ENCODE results near the gene CLHC1. TPM values are rescaled to one million over a fixed set of nuclear protein-coding genes. Genes with fewer than 3 reads are reported as not detected.

The CLHC1 gene
- total RNA-seq, 1 donor from 2014 or later = 7.3 TPM

DNA sequence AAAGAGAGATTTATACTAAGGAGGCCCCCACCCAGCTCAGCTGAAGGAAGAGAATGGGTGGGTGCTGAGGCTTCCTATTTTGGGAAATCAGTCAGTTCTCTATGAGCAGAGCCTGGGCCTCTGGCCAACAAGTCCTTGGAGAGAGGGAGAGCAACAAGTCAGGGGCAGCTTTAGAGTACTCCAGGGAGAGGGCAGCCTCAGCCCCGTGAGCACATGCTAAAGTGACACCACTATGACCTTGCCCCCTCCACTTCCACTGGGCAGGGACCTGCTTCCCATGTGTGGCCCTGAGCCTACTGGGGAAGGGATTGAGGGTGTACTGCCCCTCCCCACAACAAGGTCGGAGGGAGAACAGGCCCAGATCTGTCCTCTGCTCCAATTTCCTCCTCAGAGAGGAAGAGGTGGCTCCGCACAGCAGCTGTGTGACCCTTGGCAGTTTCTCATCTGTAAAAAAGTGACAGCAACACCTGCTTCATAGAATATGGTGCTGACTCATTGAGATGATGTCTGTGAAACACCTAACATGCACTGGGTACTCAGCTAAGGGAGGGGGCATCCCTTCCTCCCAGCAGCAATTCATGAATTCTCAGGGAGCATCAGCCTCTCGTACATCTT lies 72.9 kb downstream of the CLHC1 start:
- Mint-ChIP-seq H3K36me3 (ENCODE audit: low read depth) (no peaks in the 10 kb centered on the region), H3K4me3 (no peak overlapping the region), H3K27ac (no peak overlapping the region), H3K4me1 (peaks cover 6% of the 10 kb centered on the region), H3K27me3 (peaks cover 3% of the 10 kb centered on the region), H3K9me3 (no peaks in the 10 kb centered on the region)
- no peak for DNase-seq
- intact Hi-C loops (cut with micrococcal nuclease) = no loop called here

DNA sequence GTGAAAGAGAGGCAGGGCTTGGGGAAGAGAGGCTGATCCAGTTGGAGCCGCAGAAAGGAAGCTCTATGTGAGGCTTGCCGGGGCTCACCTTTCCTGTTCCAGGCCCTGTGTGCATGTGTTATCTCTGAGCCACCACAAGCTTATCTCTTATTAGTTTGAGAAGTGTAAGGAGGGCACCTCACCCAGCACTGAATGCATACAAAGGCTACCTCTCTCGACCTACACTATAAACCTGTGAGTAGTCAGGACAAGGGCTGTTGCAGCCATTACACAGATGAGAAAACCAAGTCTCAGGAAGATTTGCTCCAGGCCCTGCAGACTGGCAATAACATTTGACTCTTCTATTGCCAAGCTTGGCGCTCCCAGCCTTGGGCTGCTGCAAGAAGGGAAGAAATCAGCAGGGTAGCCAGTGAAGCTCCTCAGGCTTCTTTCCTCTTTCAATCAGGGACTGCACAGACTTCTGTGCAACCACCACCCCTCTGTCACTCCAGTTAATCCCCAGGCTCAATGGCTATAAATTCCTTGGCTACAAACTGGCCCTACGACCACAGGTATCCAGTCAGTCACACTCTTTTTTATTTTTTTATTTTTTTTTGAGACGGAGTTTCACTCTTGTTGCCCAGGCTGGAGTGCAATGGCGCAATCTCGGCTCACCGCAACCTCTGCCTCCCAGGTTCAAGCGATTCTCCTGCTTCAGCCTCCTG lies 73.8 kb downstream of the CLHC1 start:
- peaks cover 6% of the 10 kb centered on the region for H3K4me1 Mint-ChIP-seq
- intact Hi-C loops (cut with micrococcal nuclease) = no loop called here
- H3K27ac Mint-ChIP-seq = no peak overlapping the region
- no peak overlapping the region for H3K4me3 Mint-ChIP-seq
- H3K36me3 Mint-ChIP-seq (ENCODE audit: low read depth) = no peaks in the 10 kb centered on the region
- peaks cover 3% of the 10 kb centered on the region for H3K27me3 Mint-ChIP-seq
- H3K9me3 Mint-ChIP-seq = no peaks in the 10 kb centered on the region
- DNase-seq = no peak

DNA sequence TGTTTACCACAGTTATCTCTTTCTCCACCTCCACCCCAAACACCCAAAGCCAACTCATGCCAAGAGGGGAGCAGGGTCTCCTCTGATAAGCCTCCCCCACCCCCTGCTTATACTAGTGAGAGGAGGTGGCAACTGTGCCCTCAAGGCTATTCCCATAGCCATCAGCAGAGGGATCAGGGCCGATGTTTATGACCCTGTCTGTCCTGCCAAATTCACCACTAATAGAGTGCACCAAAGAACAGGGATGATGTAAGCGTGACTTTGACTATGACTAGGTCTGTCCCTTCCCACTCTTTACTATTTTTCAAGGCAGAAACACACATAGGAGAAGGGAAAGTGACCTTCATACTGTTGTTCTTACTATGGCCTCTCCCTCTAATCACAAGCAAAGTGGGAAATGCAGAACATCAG lies 74.6 kb downstream of the CLHC1 start:
- H3K4me1 Mint-ChIP-seq = peaks cover 6% of the 10 kb centered on the region
- no peak overlapping the region for H3K27ac Mint-ChIP-seq
- DNase-seq = no peak
- H3K9me3 Mint-ChIP-seq = no peaks in the 10 kb centered on the region
- intact Hi-C loops (cut with micrococcal nuclease) = no loop called here
- no peaks in the 10 kb centered on the region for H3K36me3 Mint-ChIP-seq (ENCODE audit: low read depth)
- peaks cover 3% of the 10 kb centered on the region for H3K27me3 Mint-ChIP-seq
- no peak overlapping the region for H3K4me3 Mint-ChIP-seq

DNA sequence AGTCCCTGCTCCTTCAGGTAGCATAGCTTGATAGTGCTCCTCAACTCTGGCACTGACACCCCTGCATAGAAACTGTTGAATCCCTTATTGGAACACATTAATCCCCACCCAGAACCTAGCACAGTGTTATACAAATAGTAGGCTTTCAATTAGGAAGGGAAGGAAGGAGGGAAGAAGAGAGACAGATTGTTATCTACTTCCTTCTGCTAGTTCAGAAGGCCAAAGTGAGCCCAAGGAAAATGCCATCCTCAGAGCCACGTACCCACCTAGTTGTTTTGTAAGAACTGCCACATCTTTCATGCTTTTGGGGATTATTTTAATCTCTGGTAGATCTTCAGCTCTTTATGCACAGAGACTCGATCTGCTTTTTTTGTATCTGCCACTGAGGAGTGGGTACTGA lies 75.1 kb downstream of the CLHC1 start:
- H3K36me3 Mint-ChIP-seq (ENCODE audit: low read depth) = no peaks in the 10 kb centered on the region
- intact Hi-C loops (cut with micrococcal nuclease) = no loop called here
- H3K27me3 Mint-ChIP-seq = peaks cover 3% of the 10 kb centered on the region
- no peak overlapping the region for H3K4me3 Mint-ChIP-seq
- H3K27ac Mint-ChIP-seq = no peak overlapping the region
- H3K4me1 Mint-ChIP-seq = peaks cover 6% of the 10 kb centered on the region
- DNase-seq = no peak
- H3K9me3 Mint-ChIP-seq = no peaks in the 10 kb centered on the region

DNA sequence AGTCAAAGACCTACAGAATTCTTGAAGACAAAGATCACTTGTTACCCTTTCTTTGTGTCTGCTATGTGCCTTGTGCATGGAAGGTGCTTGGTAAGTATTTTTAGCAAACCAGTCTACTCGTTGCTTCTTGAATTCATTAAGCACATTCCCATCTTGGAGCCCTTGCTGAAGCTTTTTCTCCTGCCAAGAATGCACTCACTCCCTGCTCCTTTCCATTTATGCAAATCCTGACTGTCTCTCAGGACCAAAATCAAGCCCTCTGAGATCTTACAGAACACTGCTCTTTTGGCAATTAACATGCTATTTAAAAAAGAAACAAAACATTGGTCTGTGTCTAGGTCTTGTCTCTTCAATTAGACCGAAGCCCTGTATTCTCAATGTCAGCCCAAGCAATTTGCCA lies 75.8 kb downstream of the CLHC1 start:
- no peak overlapping the region for H3K27ac Mint-ChIP-seq
- no peak overlapping the region for H3K4me3 Mint-ChIP-seq
- no peaks in the 10 kb centered on the region for H3K36me3 Mint-ChIP-seq (ENCODE audit: low read depth)
- peaks cover 6% of the 10 kb centered on the region for H3K4me1 Mint-ChIP-seq
- H3K27me3 Mint-ChIP-seq = peaks cover 3% of the 10 kb centered on the region
- no peaks in the 10 kb centered on the region for H3K9me3 Mint-ChIP-seq
- DNase-seq = no peak
- intact Hi-C loops (cut with micrococcal nuclease) = no loop called here

DNA sequence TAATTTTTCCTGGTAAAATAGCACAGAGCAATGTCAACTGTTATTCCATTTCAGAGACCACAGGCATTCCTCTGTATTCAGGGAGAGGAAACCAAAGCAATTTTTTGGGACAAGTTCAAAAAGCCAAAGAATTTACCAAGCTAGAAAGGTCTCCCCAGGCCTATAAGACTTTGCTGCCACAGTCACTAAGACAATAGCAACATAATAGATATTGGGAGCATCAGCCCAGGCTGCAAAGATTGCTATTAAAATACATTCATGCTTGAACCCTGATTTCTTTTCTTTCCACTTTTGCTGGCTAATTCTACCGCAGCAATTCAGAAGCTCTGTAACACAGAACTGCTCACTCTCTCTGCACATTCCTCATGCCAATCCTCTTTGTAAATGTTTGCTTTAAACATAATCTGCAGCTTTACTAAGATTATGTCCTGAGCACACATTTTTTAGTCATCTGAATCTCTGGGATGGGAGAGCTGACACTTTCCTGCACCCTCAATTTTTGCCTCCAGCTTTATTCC lies 76.3 kb downstream of the CLHC1 start:
- intact Hi-C loops (cut with micrococcal nuclease) = no loop called here
- no peaks in the 10 kb centered on the region for H3K36me3 Mint-ChIP-seq (ENCODE audit: low read depth)
- peaks cover 6% of the 10 kb centered on the region for H3K4me1 Mint-ChIP-seq
- no peak for DNase-seq
- no peak overlapping the region for H3K27ac Mint-ChIP-seq
- H3K27me3 Mint-ChIP-seq = peaks cover 3% of the 10 kb centered on the region
- H3K4me3 Mint-ChIP-seq = no peak overlapping the region
- no peaks in the 10 kb centered on the region for H3K9me3 Mint-ChIP-seq

DNA sequence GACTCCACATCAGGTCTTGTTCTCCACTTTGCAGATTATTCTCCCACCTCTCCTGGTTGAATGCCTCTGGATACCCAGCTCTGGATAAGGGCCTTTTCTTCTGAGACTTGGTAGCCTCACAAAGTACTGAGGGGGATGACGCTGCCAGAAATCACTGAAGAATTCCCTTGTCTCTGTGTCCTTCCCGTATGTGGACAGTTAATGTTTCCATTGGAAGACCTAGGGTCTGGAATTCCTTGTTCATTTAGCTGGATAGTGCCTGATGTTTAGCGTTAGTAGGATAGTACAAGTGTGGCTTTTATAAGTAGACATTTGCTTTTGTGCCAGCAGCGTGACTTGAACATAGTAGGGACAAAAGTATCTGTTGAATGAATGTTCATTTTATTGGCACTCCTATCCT lies 76.9 kb downstream of the CLHC1 start:
- Mint-ChIP-seq H3K36me3 (ENCODE audit: low read depth) (no peaks in the 10 kb centered on the region), H3K4me3 (no peak overlapping the region), H3K4me1 (peaks cover 6% of the 10 kb centered on the region), H3K27ac (no peak overlapping the region), H3K27me3 (peaks cover 3% of the 10 kb centered on the region), H3K9me3 (no peaks in the 10 kb centered on the region)
- intact Hi-C loops (cut with micrococcal nuclease) = no loop called here
- DNase-seq = no peak

DNA sequence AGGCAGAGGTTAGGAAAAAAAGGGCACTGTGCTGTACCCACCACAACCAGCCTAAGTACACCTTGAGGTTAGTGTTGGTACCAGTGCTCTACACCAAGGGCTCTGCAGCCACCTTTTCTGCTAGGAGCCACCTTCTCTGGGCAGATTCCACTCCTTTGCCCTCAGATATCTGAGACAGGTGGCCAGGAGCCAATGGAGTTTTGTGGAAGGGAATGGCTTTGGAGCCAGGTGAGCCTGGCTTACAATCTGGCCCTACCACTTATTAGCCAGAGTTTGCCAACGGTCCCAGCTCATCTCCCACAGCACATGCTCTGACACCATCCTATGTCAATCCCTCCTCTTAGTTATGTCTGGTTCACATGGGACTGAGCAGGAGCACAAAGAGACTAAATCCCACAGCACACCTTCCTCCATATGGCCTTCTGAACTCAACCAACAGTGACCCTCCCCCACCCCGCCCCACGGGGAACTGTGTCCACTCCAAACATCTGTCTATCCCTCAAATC lies 77.5 kb downstream of the CLHC1 start:
- no peak overlapping the region for H3K4me3 Mint-ChIP-seq

DNA sequence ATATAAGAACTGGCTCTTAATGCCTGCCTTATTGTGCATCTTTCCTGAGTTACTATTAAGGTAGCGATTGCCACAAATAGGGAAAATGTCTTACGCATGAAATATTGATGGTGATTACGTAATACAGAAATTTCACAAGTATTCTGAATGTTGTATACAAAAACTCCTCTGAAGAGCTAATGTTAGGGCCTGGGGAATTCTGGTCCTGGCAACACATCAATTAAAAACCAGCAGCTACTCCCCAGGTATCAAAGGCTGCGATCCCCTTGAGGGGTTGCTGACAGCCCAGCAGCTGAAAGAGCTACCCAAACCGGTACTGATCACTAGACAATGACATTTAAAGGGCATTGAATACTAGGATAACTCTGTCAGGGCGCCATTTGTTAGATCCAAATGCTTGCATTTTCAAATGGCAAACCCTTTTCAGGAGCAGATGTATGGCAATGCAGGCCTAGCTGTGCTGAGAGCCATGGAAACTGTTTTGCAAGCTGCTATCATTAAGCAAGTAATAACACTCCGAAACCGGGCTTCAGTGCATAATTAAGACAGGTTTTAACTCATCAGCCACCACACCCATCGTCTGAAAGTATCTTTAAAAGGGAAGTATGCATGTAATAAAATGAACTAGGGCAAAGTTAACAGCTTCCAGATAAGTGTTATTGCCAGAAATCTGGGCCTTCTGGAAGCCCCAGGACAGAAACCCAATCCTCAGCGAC lies 78.4 kb downstream of the CLHC1 start:
- Mint-ChIP-seq H3K27me3 (peaks cover 3% of the 10 kb centered on the region), H3K27ac (no peak overlapping the region), H3K4me1 (peaks cover 6% of the 10 kb centered on the region), H3K36me3 (ENCODE audit: low read depth) (no peaks in the 10 kb centered on the region), H3K4me3 (no peak overlapping the region), H3K9me3 (no peaks in the 10 kb centered on the region)
- intact Hi-C loops (cut with micrococcal nuclease) = no loop called here
- no peak for DNase-seq

More for the DNA sequence above, 77.5 kb downstream of the CLHC1 start:
- Mint-ChIP-seq H3K36me3 (ENCODE audit: low read depth) (no peaks in the 10 kb centered on the region), H3K9me3 (no peaks in the 10 kb centered on the region), H3K27me3 (peaks cover 3% of the 10 kb centered on the region), H3K27ac (no peak overlapping the region), H3K4me1 (peaks cover 6% of the 10 kb centered on the region)
- no peak for DNase-seq
- intact Hi-C loops (cut with micrococcal nuclease) = no loop called here

DNA sequence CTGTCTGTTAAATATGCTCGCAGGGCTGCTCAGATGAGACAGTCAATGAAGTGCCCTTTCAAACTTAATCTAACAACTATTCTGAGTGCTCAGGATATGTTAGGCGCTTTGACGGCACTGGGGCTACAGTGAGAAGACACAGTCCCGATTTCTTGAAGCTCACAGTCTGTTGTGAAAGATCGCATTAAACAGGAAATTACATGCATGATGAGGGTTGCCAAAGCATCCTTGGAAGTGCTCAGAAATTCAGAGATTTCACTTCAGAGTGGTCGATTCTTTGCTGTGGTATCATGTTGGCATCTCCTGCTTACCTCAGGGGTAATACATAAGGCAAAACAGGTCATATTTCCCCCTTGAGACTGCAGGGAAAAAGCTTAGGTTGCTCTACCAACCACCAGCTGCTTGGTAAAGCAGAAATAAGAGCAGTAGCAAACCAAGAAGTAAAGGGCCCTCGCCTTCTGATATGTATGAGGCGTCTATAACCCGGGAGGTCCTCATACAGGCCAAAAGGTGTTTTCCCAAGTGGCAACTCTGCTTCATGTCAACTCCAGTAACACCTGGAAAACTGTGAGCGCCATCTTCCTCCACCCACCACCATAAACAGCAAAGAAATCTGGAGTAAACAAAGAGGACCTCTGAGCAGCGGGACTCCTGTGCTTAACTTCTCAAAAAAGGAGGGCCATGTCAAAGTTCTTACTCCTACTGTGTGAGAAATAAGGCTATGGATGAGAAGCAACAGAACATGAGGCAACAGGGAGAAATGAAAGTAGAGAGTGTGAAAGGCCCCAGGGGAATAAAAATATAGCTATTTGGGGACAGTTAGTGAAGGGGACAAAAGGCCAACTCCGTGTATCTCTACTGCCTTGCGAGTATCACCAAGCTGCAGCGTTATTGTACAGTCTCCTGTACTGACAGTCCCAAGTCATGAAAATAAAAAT lies 79.3 kb downstream of the CLHC1 start:
- DNase-seq = no peak
- Mint-ChIP-seq H3K27me3 (peaks cover 3% of the 10 kb centered on the region), H3K27ac (no peak overlapping the region), H3K4me1 (peaks cover 6% of the 10 kb centered on the region), H3K4me3 (no peak overlapping the region), H3K36me3 (ENCODE audit: low read depth) (no peaks in the 10 kb centered on the region), H3K9me3 (no peaks in the 10 kb centered on the region)
- intact Hi-C loops (cut with micrococcal nuclease) = no loop called here

DNA sequence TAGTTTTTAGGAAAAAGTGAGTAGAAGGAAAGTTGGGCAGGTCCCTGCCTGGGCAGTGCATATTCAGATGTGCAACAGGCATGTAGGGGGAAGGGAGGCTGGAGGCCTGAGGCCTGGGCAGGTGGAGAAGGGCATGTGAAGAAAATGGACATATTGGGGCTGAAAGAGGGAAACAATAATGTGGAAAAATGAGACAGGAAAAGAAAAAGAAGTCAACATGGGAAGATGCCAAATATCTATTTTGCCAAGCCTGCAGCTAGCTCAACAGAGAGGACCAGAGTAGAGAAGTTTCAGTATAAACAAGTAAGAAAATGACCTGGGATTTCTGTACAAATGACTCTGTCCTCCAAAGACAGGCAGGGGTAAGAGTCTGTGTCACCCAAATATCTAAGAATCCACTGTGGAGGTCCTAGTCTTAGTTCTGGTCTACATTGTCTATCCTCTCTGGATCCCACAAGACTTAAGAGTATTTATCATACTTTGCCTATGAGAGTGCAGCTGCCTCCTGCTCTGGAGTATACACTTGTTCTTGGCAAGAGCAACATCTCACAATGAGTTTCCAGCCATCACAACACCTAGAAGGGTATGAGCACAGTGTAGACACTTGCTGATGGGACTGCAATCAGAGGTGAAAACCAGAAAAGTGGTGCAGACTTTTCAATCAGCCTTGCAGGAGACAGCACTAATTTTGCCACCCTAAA lies 80.2 kb downstream of the CLHC1 start:
- no peak overlapping the region for H3K27ac Mint-ChIP-seq
- intact Hi-C loops (cut with micrococcal nuclease) = no loop called here
- no peaks in the 10 kb centered on the region for H3K36me3 Mint-ChIP-seq (ENCODE audit: low read depth)
- H3K4me3 Mint-ChIP-seq = no peak overlapping the region
- no peaks in the 10 kb centered on the region for H3K9me3 Mint-ChIP-seq
- H3K4me1 Mint-ChIP-seq = no peaks in the 10 kb centered on the region
- no peak for DNase-seq
- peaks cover 3% of the 10 kb centered on the region for H3K27me3 Mint-ChIP-seq

DNA sequence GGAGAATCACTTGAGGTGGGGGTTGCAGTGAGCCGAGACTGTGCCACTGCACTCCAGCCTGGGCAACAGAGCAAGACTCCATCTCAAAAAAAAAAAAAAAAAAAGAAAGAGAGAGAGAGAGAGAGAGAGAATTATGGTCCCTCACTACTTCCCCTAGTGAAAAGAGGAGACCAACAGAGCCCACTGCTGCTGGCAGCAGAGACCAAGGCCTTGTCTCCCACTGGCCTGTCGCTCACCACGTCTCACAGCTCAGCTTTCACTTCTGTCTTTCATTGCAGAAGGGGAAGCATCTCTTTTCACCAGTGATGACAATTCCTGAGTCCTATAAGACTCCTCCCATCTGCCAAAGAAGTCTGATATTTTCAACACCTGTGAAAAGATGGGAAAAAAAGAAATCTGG lies 81.3 kb downstream of the CLHC1 start:
- Mint-ChIP-seq H3K4me1 (no peaks in the 10 kb centered on the region), H3K9me3 (no peaks in the 10 kb centered on the region), H3K27me3 (no peaks in the 10 kb centered on the region), H3K36me3 (ENCODE audit: low read depth) (no peaks in the 10 kb centered on the region), H3K4me3 (no peak overlapping the region), H3K27ac (no peak overlapping the region)
- intact Hi-C loops (cut with micrococcal nuclease) = no loop called here
- DNase-seq = no peak

DNA sequence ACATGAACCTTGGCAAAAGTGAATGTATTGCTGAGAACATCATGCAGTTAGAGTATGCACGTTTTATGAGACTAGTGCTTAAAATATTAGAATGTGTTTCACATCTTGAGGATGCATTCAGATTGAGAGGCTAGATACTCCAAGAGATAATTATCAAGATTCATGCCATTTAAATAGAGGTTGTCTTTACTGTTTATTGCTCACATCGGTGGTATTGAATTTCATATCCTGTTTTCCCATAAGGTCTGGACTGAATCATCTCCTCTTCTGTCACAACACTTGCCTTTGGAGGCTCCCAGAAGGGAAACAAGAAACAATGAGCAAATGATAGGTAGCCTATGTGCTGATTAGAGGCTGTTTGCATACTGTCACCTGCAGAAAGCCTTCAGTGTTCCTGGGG lies 83.8 kb downstream of the CLHC1 start:
- H3K4me3 Mint-ChIP-seq = no peak overlapping the region
- H3K36me3 Mint-ChIP-seq (ENCODE audit: low read depth) = no peaks in the 10 kb centered on the region
- intact Hi-C loops (cut with micrococcal nuclease) = no loop called here
- DNase-seq = no peak
- H3K27me3 Mint-ChIP-seq = no peaks in the 10 kb centered on the region
- H3K4me1 Mint-ChIP-seq = no peaks in the 10 kb centered on the region
- no peak overlapping the region for H3K27ac Mint-ChIP-seq
- no peaks in the 10 kb centered on the region for H3K9me3 Mint-ChIP-seq
